GM23338 (cell line): ENCODE data around the gene TMEM200C.

Experiments
- CREB1 ChIP-seq: fragments of 250-450 bp; sonication (Bioruptor Pico); IDR thresholded peaks from 2 replicates; pipeline ENCODE4 v1.5.0; 2020; ENCODE audit warnings: low read depth, mild to moderate bottlenecking, moderate library complexity
- EZH2 ChIP-seq: fragments of 200-600 bp; sonication (generic); IDR thresholded peaks from one replicate; pipeline ENCODE4 v1.8.0; 2017; ENCODE audit warnings: antibody characterized with exemption, mild to moderate bottlenecking, low read depth; ENCODE audit not compliant: unreplicated experiment
- EZH2phosphoT487 ChIP-seq: fragments of 200-600 bp; sonication (generic); IDR thresholded peaks from one replicate; pipeline ENCODE4 v1.8.1; 2018; ENCODE audit warnings: antibody characterized with exemption; ENCODE audit not compliant: unreplicated experiment
- JUNB ChIP-seq: IDR thresholded peaks from one replicate; pipeline ENCODE4 v1.6.1; 2016; ENCODE audit warnings: antibody characterized with exemption; ENCODE audit not compliant: unreplicated experiment
- NANOG ChIP-seq: IDR thresholded peaks from 2 replicates; pipeline ENCODE4 v1.6.1; 2016; ENCODE audit warnings: antibody characterized with exemption, borderline replicate concordance
- POLR2AphosphoS5 ChIP-seq: IDR thresholded peaks from 2 replicates; pipeline ENCODE4 v1.6.1; 2016; ENCODE audit warnings: antibody characterized with exemption, low read depth
- TF ChIP-seq, protein P1 (sequence below), 2 experiments: fragments of 200-600 bp in 1 of 2; sonication (generic) in 1 of 2; conservative IDR thresholded peaks; 2 replicates each; pipeline versions ENCODE4 v1.5.1 to v1.6.1; 2016 to 2017; ENCODE audit warnings: antibody characterized with exemption in 2 of 2, low read depth in 2 of 2, mild to moderate bottlenecking in 2 of 2, moderate library complexity in 1 of 2
- TF ChIP-seq, protein P2 (sequence below): fragments of 250-450 bp; sonication (Bioruptor Pico); IDR thresholded peaks from 2 replicates; pipeline ENCODE4 v1.5.0; 2020; ENCODE audit warnings: mild to moderate bottlenecking, moderate library complexity
- TF ChIP-seq, protein P3 (sequence below): IDR thresholded peaks from one replicate; pipeline ENCODE4 v1.6.1; 2018; ENCODE audit warnings: antibody characterized with exemption; ENCODE audit not compliant: unreplicated experiment
- TF ChIP-seq, protein P4 (sequence below): IDR thresholded peaks from 2 replicates; pipeline ENCODE4 v1.6.1; 2016; ENCODE audit warnings: antibody characterized with exemption

DNA sequence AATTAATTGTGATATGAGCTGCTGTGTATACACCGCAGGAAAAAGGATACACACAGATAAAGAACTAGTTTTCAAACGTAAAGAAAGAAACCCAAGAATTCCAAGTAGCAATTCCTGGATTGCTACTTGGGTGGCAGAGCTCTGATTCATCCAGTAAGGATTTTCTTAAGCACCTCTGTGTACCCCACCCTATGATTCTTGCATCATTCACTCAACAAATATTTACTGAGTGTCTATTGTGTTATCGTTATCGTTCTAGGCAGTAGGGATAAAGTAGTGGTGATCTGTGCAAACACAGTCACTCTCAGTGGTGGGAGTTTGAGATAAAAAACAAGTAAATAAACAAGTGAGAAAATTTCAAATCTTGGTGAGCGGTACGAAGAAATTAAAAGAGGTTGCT, 4.9 kb upstream of the TMEM200C start:
- no peak for TF ChIP-seq EZH2phosphoT487
- TF ChIP-seq, protein P1, sequence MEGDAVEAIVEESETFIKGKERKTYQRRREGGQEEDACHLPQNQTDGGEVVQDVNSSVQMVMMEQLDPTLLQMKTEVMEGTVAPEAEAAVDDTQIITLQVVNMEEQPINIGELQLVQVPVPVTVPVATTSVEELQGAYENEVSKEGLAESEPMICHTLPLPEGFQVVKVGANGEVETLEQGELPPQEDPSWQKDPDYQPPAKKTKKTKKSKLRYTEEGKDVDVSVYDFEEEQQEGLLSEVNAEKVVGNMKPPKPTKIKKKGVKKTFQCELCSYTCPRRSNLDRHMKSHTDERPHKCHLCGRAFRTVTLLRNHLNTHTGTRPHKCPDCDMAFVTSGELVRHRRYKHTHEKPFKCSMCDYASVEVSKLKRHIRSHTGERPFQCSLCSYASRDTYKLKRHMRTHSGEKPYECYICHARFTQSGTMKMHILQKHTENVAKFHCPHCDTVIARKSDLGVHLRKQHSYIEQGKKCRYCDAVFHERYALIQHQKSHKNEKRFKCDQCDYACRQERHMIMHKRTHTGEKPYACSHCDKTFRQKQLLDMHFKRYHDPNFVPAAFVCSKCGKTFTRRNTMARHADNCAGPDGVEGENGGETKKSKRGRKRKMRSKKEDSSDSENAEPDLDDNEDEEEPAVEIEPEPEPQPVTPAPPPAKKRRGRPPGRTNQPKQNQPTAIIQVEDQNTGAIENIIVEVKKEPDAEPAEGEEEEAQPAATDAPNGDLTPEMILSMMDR (conservative IDR thresholded peaks at IDR 0.05; ENCODE audit: low read depth in 2 of 2): no peak
- TF ChIP-seq, protein P2, sequence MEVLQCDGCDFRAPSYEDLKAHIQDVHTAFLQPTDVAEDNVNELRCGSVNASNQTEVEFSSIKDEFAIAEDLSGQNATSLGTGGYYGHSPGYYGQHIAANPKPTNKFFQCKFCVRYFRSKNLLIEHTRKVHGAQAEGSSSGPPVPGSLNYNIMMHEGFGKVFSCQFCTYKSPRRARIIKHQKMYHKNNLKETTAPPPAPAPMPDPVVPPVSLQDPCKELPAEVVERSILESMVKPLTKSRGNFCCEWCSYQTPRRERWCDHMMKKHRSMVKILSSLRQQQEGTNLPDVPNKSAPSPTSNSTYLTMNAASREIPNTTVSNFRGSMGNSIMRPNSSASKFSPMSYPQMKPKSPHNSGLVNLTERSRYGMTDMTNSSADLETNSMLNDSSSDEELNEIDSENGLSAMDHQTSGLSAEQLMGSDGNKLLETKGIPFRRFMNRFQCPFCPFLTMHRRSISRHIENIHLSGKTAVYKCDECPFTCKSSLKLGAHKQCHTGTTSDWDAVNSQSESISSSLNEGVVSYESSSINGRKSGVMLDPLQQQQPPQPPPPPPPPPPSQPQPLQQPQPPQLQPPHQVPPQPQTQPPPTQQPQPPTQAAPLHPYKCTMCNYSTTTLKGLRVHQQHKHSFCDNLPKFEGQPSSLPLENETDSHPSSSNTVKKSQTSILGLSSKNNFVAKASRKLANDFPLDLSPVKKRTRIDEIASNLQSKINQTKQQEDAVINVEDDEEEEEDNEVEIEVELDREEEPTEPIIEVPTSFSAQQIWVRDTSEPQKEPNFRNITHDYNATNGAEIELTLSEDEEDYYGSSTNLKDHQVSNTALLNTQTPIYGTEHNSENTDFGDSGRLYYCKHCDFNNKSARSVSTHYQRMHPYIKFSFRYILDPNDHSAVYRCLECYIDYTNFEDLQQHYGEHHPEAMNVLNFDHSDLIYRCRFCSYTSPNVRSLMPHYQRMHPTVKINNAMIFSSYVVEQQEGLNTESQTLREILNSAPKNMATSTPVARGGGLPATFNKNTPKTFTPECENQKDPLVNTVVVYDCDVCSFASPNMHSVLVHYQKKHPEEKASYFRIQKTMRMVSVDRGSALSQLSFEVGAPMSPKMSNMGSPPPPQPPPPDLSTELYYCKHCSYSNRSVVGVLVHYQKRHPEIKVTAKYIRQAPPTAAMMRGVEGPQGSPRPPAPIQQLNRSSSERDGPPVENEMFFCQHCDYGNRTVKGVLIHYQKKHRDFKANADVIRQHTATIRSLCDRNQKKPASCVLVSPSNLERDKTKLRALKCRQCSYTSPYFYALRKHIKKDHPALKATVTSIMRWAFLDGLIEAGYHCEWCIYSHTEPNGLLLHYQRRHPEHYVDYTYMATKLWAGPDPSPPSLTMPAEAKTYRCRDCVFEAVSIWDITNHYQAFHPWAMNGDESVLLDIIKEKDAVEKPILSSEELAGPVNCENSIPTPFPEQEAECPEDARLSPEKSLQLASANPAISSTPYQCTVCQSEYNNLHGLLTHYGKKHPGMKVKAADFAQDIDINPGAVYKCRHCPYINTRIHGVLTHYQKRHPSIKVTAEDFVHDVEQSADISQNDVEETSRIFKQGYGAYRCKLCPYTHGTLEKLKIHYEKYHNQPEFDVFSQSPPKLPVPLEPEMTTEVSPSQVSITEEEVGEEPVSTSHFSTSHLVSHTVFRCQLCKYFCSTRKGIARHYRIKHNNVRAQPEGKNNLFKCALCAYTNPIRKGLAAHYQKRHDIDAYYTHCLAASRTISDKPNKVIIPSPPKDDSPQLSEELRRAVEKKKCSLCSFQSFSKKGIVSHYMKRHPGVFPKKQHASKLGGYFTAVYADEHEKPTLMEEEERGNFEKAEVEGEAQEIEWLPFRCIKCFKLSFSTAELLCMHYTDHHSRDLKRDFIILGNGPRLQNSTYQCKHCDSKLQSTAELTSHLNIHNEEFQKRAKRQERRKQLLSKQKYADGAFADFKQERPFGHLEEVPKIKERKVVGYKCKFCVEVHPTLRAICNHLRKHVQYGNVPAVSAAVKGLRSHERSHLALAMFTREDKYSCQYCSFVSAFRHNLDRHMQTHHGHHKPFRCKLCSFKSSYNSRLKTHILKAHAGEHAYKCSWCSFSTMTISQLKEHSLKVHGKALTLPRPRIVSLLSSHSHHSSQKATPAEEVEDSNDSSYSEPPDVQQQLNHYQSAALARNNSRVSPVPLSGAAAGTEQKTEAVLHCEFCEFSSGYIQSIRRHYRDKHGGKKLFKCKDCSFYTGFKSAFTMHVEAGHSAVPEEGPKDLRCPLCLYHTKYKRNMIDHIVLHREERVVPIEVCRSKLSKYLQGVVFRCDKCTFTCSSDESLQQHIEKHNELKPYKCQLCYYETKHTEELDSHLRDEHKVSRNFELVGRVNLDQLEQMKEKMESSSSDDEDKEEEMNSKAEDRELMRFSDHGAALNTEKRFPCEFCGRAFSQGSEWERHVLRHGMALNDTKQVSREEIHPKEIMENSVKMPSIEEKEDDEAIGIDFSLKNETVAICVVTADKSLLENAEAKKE (CRISPR knock-in tag): no peak
- TF ChIP-seq CREB1 (CRISPR knock-in tag): no peak
- no peak for TF ChIP-seq EZH2
- TF ChIP-seq POLR2AphosphoS5: no peak
- TF ChIP-seq, protein P3, sequence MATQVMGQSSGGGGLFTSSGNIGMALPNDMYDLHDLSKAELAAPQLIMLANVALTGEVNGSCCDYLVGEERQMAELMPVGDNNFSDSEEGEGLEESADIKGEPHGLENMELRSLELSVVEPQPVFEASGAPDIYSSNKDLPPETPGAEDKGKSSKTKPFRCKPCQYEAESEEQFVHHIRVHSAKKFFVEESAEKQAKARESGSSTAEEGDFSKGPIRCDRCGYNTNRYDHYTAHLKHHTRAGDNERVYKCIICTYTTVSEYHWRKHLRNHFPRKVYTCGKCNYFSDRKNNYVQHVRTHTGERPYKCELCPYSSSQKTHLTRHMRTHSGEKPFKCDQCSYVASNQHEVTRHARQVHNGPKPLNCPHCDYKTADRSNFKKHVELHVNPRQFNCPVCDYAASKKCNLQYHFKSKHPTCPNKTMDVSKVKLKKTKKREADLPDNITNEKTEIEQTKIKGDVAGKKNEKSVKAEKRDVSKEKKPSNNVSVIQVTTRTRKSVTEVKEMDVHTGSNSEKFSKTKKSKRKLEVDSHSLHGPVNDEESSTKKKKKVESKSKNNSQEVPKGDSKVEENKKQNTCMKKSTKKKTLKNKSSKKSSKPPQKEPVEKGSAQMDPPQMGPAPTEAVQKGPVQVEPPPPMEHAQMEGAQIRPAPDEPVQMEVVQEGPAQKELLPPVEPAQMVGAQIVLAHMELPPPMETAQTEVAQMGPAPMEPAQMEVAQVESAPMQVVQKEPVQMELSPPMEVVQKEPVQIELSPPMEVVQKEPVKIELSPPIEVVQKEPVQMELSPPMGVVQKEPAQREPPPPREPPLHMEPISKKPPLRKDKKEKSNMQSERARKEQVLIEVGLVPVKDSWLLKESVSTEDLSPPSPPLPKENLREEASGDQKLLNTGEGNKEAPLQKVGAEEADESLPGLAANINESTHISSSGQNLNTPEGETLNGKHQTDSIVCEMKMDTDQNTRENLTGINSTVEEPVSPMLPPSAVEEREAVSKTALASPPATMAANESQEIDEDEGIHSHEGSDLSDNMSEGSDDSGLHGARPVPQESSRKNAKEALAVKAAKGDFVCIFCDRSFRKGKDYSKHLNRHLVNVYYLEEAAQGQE: no peak
- TF ChIP-seq, protein P4, sequence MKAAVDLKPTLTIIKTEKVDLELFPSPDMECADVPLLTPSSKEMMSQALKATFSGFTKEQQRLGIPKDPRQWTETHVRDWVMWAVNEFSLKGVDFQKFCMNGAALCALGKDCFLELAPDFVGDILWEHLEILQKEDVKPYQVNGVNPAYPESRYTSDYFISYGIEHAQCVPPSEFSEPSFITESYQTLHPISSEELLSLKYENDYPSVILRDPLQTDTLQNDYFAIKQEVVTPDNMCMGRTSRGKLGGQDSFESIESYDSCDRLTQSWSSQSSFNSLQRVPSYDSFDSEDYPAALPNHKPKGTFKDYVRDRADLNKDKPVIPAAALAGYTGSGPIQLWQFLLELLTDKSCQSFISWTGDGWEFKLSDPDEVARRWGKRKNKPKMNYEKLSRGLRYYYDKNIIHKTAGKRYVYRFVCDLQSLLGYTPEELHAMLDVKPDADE: no peak
- no peak for TF ChIP-seq NANOG
- TF ChIP-seq JUNB: no peak
